SK-N-SH (cell line): ENCODE measurements around the gene INTS11. TPM values are rescaled to one million over a fixed set of nuclear protein-coding genes. Genes with fewer than 3 reads are reported as not detected.

Source experiments
- CTCF ChIA-PET: fragments of 300-600, 350-600 bp; formaldehyde crosslinking; extraction: SDS; loops from one replicate; lab custom pipeline; 2021; lab: Yijun Ruan, JAX
- POLR2A ChIA-PET: fragments of 350-600 bp; sonication (Branson Sonifier 250); formaldehyde crosslinking; extraction: SDS; loops from one replicate; lab custom pipeline; 2020; ENCODE audit warnings: antibody characterized with exemption, inconsistent platforms; lab: Yijun Ruan, JAX
- DNase-seq: peaks from one replicate; pipeline ENCODE4 v3.0.0; 2012
- H2AFZ ChIP-seq: fragments of 200-600 bp; sonication (generic); 2 replicates; pipeline ENCODE4 v1.8.1; 2016; ENCODE audit warnings: antibody characterized with exemption, mild to moderate bottlenecking, low read depth
- H3F3A ChIP-seq: fragments of 200-600 bp; sonication (generic); replicated peaks from 2 replicates; pipeline ENCODE3; 2016; ENCODE audit warnings: antibody characterized with exemption, mild to moderate bottlenecking; ENCODE audit not compliant: insufficient read depth
- H3K27ac ChIP-seq, 2 experiments: fragments of 200-500 bp in 1 of 2; fragments of 200-600 bp in 1 of 2; sonication (Bioruptor generic) in 1 of 2; sonication (generic), shearing (Covaris generic) in 1 of 2; 2 replicates each; pipeline versions ENCODE4 v1.5.1 to v1.6.1; 2014 to 2016; ENCODE audit warnings: low read depth in 2 of 2, inconsistent platforms in 1 of 2, low read length in 1 of 2, mild to moderate bottlenecking in 1 of 2, mixed read lengths in 1 of 2
- H3K27me3 ChIP-seq: fragments of 200-600 bp; sonication (generic), shearing (Covaris generic); 2 replicates; pipeline ENCODE4 v1.6.1; 2016; ENCODE audit warnings: mixed run types; ENCODE audit not compliant: insufficient read depth
- H3K36me3 ChIP-seq, 2 experiments: fragments of 200-500 bp in 1 of 2; fragments of 200-600 bp in 1 of 2; sonication (Bioruptor generic) in 1 of 2; sonication (generic) in 1 of 2; replicated peaks in 1 of 2; 2 replicates each; pipeline versions ENCODE3 to v1.5.1; 2014 to 2016; ENCODE audit warnings: low read length in 1 of 2, mild to moderate bottlenecking in 1 of 2; ENCODE audit not compliant: insufficient read depth in 2 of 2, control insufficient read depth in 1 of 2
- H3K4me1 ChIP-seq, 2 experiments: fragments of 200-500 bp in 1 of 2; fragments of 200-600 bp in 1 of 2; sonication (Bioruptor generic) in 1 of 2; sonication (generic), shearing (Covaris generic) in 1 of 2; 2 replicates each; pipeline versions ENCODE4 v1.5.1 to v1.6.1; 2014 to 2016; ENCODE audit warnings: low read depth in 1 of 2, low read length in 1 of 2, mixed run types in 1 of 2; ENCODE audit not compliant: insufficient read depth in 2 of 2, control insufficient read depth in 1 of 2
- H3K4me2 ChIP-seq: fragments of 200-600 bp; sonication (generic), shearing (Covaris generic); 2 replicates; pipeline ENCODE4 v1.6.1; 2017; ENCODE audit warnings: mixed run types
- H3K4me3 ChIP-seq, 2 experiments: fragments of 200-500 bp in 1 of 2; fragments of 200-600 bp in 1 of 2; sonication (Bioruptor generic) in 1 of 2; sonication (generic), shearing (Covaris generic) in 1 of 2; 2 replicates each; pipeline versions ENCODE4 v1.5.1 to v1.8.1; 2014 to 2016; ENCODE audit warnings: low read depth in 2 of 2, inconsistent platforms in 1 of 2, low read length in 1 of 2, mild to moderate bottlenecking in 1 of 2, mixed read lengths in 1 of 2, moderate library complexity in 1 of 2
- H3K79me2 ChIP-seq: fragments of 200-600 bp; sonication (generic); 2 replicates; pipeline ENCODE4 v1.8.1; 2017; ENCODE audit warnings: mild to moderate bottlenecking; ENCODE audit not compliant: insufficient read depth
- H3K9ac ChIP-seq: fragments of 200-600 bp; sonication (generic); 2 replicates; pipeline ENCODE4 v1.6.1; 2017; ENCODE audit warnings: mixed run types
- H3K9me2 ChIP-seq: fragments of 200-600 bp; sonication (generic); 2 replicates; pipeline ENCODE4 v1.6.1; 2017; ENCODE audit warnings: mixed run types
- H3K9me3 ChIP-seq: fragments of 200-600 bp; sonication (generic); 2 replicates; pipeline ENCODE4 v1.6.1; 2017; ENCODE audit warnings: mixed run types, mild to moderate bottlenecking, moderate library complexity
- H4K20me1 ChIP-seq: fragments of 200-600 bp; sonication (generic); 2 replicates; pipeline ENCODE4 v1.6.1; 2017; ENCODE audit warnings: mild to moderate bottlenecking, mixed run types; ENCODE audit not compliant: insufficient read depth
- CTCF ChIP-seq: fragments of 200-600 bp; sonication (generic); IDR thresholded peaks from 2 replicates; pipeline ENCODE4 v1.6.1; 2017; ENCODE audit warnings: antibody characterized with exemption, mild to moderate bottlenecking, moderate library complexity
- ELF1 ChIP-seq: IDR thresholded peaks from 2 replicates; pipeline ENCODE4 v1.4.0; 2012
- FOSL2 ChIP-seq: IDR thresholded peaks from 2 replicates; pipeline ENCODE4 v1.4.0; 2012; ENCODE audit warnings: low read depth, mild to moderate bottlenecking, moderate library complexity, borderline replicate concordance
- FOXM1 ChIP-seq: IDR thresholded peaks from 2 replicates; pipeline ENCODE4 v1.4.0; 2012; ENCODE audit warnings: low read depth, mild to moderate bottlenecking
- GATA2 ChIP-seq: sonication (generic); formaldehyde crosslinking; IDR thresholded peaks from 2 replicates; pipeline ENCODE4 v1.5.0; 2020; ENCODE audit warnings: mild to moderate bottlenecking, missing genetic modification reagents
- MEF2A ChIP-seq: IDR thresholded peaks from 2 replicates; pipeline ENCODE4 v1.4.0; 2012; ENCODE audit warnings: low read depth, borderline replicate concordance
- NRF1 ChIP-seq: IDR thresholded peaks from 2 replicates; pipeline ENCODE4 v1.6.1; 2012; ENCODE audit warnings: low read depth, mild to moderate bottlenecking, low read length
- PBX3 ChIP-seq: IDR thresholded peaks from 2 replicates; pipeline ENCODE4; 2012
- POLR2AphosphoS5 ChIP-seq: IDR thresholded peaks from 2 replicates; pipeline ENCODE4 v1.6.1; 2012; ENCODE audit warnings: low read depth, low read length
- RAD21 ChIP-seq: IDR thresholded peaks from 2 replicates; pipeline ENCODE4 v1.6.1; 2012; ENCODE audit warnings: mild to moderate bottlenecking, low read length
- RCOR1 ChIP-seq: fragments of 150-350 bp; IDR thresholded peaks from 2 replicates; pipeline ENCODE4 v1.6.1; 2017; ENCODE audit warnings: antibody characterized with exemption, low read length
- RFX5 ChIP-seq: IDR thresholded peaks from 2 replicates; pipeline ENCODE4 v1.6.1; 2012; ENCODE audit warnings: mild to moderate bottlenecking, improper control_type of control experiment, low read length
- SIN3A ChIP-seq: IDR thresholded peaks from 2 replicates; pipeline ENCODE4 v1.6.1; 2012; ENCODE audit warnings: low read depth, mild to moderate bottlenecking, low read length, moderate library complexity, borderline replicate concordance
- TCF12 ChIP-seq: IDR thresholded peaks from 2 replicates; pipeline ENCODE4 v1.4.0; 2012
- USF1 ChIP-seq: IDR thresholded peaks from 2 replicates; pipeline ENCODE4 v1.4.0; 2012; ENCODE audit warnings: low read depth, borderline replicate concordance
- USF2 ChIP-seq: fragments of 150-350 bp; IDR thresholded peaks from 2 replicates; pipeline ENCODE4 v1.6.1; 2017; ENCODE audit warnings: antibody characterized with exemption, low read length, low read depth, borderline replicate concordance
- YY1 ChIP-seq: IDR thresholded peaks from 2 replicates; pipeline ENCODE4 v1.4.0; 2012; ENCODE audit warnings: low read depth, mild to moderate bottlenecking
- WGBS: methylation state at CpG from one replicate; pipeline ENCODE4 v1.1.6; 2017; ENCODE audit warnings: low lambda C conversion rate; 5-methylcytosine and 5-hydroxymethylcytosine counted together
- polyA plus RNA-seq, 3 experiments: library from polyadenylated mRNA; depleted of rRNA; stranded (reverse); fragments of >200 nt; gene quantifications; 2 replicates each; pipeline ENCODE4 v1.2.3, GENCODE V29; 2012
- TF ChIP-seq, protein P1 (sequence below): IDR thresholded peaks from 2 replicates; pipeline ENCODE4 v1.4.0; 2012; ENCODE audit warnings: low read depth, borderline replicate concordance

INTS11 gene
- polyA plus RNA-seq, 1 of the 3 experiments (the other 2 are of a cell fraction) = 137 TPM

DNA sequence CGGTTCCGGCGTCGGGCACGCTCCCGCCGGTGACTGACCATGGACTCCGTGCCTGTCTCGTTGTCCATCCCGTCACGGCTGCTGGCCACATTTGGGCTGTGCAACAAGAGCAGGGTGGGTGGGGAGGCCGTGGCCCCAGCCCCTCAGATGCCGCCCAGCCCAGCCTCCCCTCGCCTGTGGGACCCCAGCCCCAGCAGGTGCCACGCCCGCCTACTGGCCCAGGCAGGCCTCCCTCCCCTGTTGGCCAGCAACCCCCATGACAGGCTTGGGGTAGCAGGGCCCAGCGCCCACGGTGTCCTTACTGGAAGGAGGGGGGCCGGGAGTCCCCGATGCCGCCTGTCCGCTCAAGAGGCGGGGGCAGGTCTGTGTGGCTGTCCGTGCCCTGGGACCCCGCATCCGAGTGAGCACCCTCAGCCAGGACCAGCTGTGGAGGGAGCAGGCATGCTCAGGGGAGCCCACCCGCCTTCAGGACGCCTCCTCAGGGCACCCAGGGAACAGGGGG lies 17.7 kb upstream of the INTS11 start:
- H3K27me3 ChIP-seq = no peaks in the 10 kb centered on the region
- DNase-seq = no peak
- CTCF ChIA-PET = interaction anchor here (1.0 to 4.8 kb wide), 2 partner anchors 10 to 30 kb away, joined by 3 to 34 read pairs; partner anchors contain the start of gene TAS1R3
- H3K36me3 ChIP-seq = peaks cover 0 to 15% of the 10 kb centered on the region in 2 experiments
- H3F3A ChIP-seq = no peaks in the 10 kb centered on the region
- no peaks in the 10 kb centered on the region for H3K9me2 ChIP-seq
- peaks cover 30% of the 10 kb centered on the region for H3K79me2 ChIP-seq
- peaks cover 0 to 6% of the 10 kb centered on the region in 2 experiments; a peak in 1 of 4 replicates for H3K4me1 ChIP-seq
- no peak for TF ChIP-seq NRF1
- no peak for TF ChIP-seq POLR2AphosphoS5
- no peak for TF ChIP-seq CTCF
- TF ChIP-seq FOSL2 = no peak
- H3K4me3 ChIP-seq = no peak overlapping the region
- no peak overlapping the region for H3K4me2 ChIP-seq
- H3K27ac ChIP-seq = no peak overlapping the region
- POLR2A ChIA-PET = no interaction called here
- no peaks in the 10 kb centered on the region for H3K9me3 ChIP-seq
- no peak overlapping the region for H3K9ac ChIP-seq
- WGBS = 93% methylated on average over 7 of the region's 28 CpGs
- H2AFZ ChIP-seq = no peak overlapping the region
- H4K20me1 ChIP-seq = peaks cover 40% of the 10 kb centered on the region

DNA sequence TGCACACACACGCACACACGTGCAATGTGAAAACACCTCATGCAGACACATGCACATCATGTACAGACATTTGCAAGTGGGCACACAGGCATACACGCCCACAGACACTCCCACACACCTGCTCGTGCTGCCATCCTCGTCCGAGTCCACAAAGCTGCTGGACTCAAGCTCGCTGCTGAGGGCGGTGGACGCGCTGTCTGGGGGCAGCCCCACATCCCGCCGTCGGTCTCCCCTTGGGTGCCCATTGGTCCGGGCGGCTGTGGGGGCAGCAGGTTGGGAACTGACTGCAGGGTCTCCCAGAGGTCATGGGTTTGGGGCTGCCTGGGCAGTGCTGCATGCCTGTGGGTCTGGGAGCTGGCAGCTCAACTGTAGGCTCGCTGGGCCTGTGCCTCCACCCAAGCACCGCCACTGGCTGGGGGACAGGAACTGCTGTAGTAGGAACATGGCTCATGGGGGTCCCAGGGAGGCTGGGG lies 17.1 kb upstream of the INTS11 start:
- Histone ChIP-seq H3K79me2 (peaks cover 25% of the 10 kb centered on the region), H3F3A (no peaks in the 10 kb centered on the region), H3K4me3 (no peak overlapping the region), H3K27ac (no peak overlapping the region), H3K4me1 (peaks cover 0 to 5% of the 10 kb centered on the region in 2 experiments; a peak in 1 of 4 replicates), H3K9me2 (no peaks in the 10 kb centered on the region), H3K9ac (no peak overlapping the region), H3K36me3 (peaks cover 0 to 15% of the 10 kb centered on the region in 2 experiments), H3K27me3 (no peaks in the 10 kb centered on the region), H3K4me2 (no peak overlapping the region), H3K9me3 (no peaks in the 10 kb centered on the region), H4K20me1 (peaks cover 36% of the 10 kb centered on the region), H2AFZ (no peak overlapping the region)
- POLR2A ChIA-PET = no interaction called here
- WGBS = 100% methylated on average over 10 of the region's 17 CpGs
- DNase-seq = no peak
- CTCF ChIA-PET = no interaction called here
- TF ChIP-seq USF2 (no peak), USF1 (no peak), CTCF (no peak), PBX3 (no peak), SIN3A (no peak), TCF12 (no peak), RAD21 (no peak), YY1 (no peak), RCOR1 (no peak), GATA2 (CRISPR knock-in tag) (no peak), RFX5 (no peak), MEF2A (no peak), NRF1 (no peak), FOXM1 (no peak), ELF1 (no peak)
- TF ChIP-seq, protein P1, sequence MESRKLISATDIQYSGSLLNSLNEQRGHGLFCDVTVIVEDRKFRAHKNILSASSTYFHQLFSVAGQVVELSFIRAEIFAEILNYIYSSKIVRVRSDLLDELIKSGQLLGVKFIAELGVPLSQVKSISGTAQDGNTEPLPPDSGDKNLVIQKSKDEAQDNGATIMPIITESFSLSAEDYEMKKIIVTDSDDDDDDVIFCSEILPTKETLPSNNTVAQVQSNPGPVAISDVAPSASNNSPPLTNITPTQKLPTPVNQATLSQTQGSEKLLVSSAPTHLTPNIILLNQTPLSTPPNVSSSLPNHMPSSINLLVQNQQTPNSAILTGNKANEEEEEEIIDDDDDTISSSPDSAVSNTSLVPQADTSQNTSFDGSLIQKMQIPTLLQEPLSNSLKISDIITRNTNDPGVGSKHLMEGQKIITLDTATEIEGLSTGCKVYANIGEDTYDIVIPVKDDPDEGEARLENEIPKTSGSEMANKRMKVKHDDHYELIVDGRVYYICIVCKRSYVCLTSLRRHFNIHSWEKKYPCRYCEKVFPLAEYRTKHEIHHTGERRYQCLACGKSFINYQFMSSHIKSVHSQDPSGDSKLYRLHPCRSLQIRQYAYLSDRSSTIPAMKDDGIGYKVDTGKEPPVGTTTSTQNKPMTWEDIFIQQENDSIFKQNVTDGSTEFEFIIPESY = no peak
